MM.1S (cell line): Measurements from ENCODE around the gene COLEC12.

Experiments used
- DNase-seq: peaks from one replicate; pipeline ENCODE4 v3.0.0-alpha.2; 2015
- H2AFZ ChIP-seq: fragments of 300-600 bp; sonication (generic); 2 replicates; pipeline ENCODE4 v1.6.0; 2016; ENCODE audit warnings: antibody characterized with exemption, low read length
- H3F3A ChIP-seq: fragments of 300-600 bp; sonication (generic); 2 replicates; pipeline ENCODE4 v1.6.1; 2016; ENCODE audit warnings: mild to moderate bottlenecking, antibody characterized with exemption, low read length, moderate library complexity, mixed read lengths; ENCODE audit not compliant: insufficient read depth
- H3K27ac ChIP-seq: fragments of 300-600 bp; sonication (generic); 2 replicates; pipeline ENCODE4 v1.5.1; 2016; ENCODE audit warnings: mild to moderate bottlenecking, low read length
- H3K27me3 ChIP-seq: fragments of 300-600 bp; sonication (generic); replicated peaks from 2 replicates; pipeline ENCODE4 v1.6.0; 2016; ENCODE audit warnings: low read length; ENCODE audit not compliant: insufficient read depth
- H3K36me3 ChIP-seq: fragments of 300-600 bp; sonication (generic); replicated peaks from 2 replicates; pipeline ENCODE4 v1.6.1; 2016; ENCODE audit warnings: mild to moderate bottlenecking, low read length, mixed read lengths; ENCODE audit not compliant: insufficient read depth
- H3K4me1 ChIP-seq: fragments of 300-600 bp; sonication (generic); 2 replicates; pipeline ENCODE4 v1.6.1; 2016; ENCODE audit warnings: low read length, mixed read lengths
- H3K4me2 ChIP-seq: fragments of 300-600 bp; sonication (generic); 2 replicates; pipeline ENCODE4 v1.6.0; 2016; ENCODE audit warnings: low read depth, low read length
- H3K4me3 ChIP-seq: fragments of 300-600 bp; sonication (generic); 2 replicates; pipeline ENCODE4 v1.5.1; 2016; ENCODE audit warnings: low read length, mixed read lengths
- H3K79me2 ChIP-seq: fragments of 300-600 bp; sonication (generic); 2 replicates; pipeline ENCODE4 v1.6.1; 2016; ENCODE audit warnings: mixed run types, low read length, mixed read lengths
- H3K9ac ChIP-seq: fragments of 300-600 bp; sonication (generic); 2 replicates; pipeline ENCODE4 v1.6.1; 2016; ENCODE audit warnings: low read length, mixed read lengths
- H3K9me2 ChIP-seq: fragments of 300-600 bp; sonication (generic); replicated peaks from 2 replicates; pipeline ENCODE4 v1.6.1; 2016; ENCODE audit warnings: mild to moderate bottlenecking, low read length, mixed read lengths; ENCODE audit not compliant: insufficient read depth
- H3K9me3 ChIP-seq: fragments of 300-600 bp; sonication (generic); replicated peaks from 2 replicates; pipeline ENCODE4 v1.6.1; 2016; ENCODE audit warnings: mild to moderate bottlenecking, low read length, mixed read lengths; ENCODE audit not compliant: insufficient read depth
- H4K20me1 ChIP-seq: fragments of 300-600 bp; sonication (generic); 2 replicates; pipeline ENCODE4 v1.6.1; 2016; ENCODE audit warnings: mild to moderate bottlenecking, low read length, moderate library complexity, mixed read lengths; ENCODE audit not compliant: insufficient read depth
- EZH2 ChIP-seq: fragments of 300-600 bp; sonication (generic); optimal IDR thresholded peaks from 2 replicates; pipeline ENCODE3; 2017; ENCODE audit warnings: low read depth, mild to moderate bottlenecking, antibody characterized with exemption, low read length, mixed read lengths
- EZH2phosphoT487 ChIP-seq: fragments of 300-600 bp; sonication (generic); IDR thresholded peaks from 2 replicates; pipeline ENCODE4 v1.6.1; 2018; ENCODE audit warnings: antibody characterized with exemption, low read length
- TF ChIP-seq, protein P1 (sequence below): fragments of 300-600 bp; sonication (generic); IDR thresholded peaks from 2 replicates; pipeline ENCODE4 v1.5.1; 2016; ENCODE audit warnings: antibody characterized with exemption, low read length, mixed read lengths

Gene COLEC12

DNA sequence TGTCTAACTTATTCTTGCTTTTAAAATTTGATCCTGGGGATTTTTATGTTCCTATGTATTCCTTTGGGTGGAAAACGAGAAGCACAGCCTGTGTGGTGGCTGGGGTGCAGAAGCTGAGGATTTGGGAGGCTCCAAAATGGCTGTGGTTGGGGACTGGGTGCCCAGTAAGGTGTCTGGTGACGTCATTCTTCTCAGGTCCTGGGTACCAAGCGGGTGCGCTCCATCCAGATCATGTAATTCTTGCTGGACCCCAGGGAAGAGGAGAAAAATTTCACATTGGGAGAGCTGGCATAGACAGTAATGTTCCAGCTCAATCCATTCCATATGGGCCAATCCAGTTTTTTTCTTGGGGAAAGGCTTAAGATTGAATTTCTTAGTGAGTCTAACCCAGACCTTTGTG is 171.6 kb downstream of the COLEC12 start:
- no peak for DNase-seq
- TF ChIP-seq EZH2 (no peak), EZH2phosphoT487 (no peak)
- TF ChIP-seq, protein P1, sequence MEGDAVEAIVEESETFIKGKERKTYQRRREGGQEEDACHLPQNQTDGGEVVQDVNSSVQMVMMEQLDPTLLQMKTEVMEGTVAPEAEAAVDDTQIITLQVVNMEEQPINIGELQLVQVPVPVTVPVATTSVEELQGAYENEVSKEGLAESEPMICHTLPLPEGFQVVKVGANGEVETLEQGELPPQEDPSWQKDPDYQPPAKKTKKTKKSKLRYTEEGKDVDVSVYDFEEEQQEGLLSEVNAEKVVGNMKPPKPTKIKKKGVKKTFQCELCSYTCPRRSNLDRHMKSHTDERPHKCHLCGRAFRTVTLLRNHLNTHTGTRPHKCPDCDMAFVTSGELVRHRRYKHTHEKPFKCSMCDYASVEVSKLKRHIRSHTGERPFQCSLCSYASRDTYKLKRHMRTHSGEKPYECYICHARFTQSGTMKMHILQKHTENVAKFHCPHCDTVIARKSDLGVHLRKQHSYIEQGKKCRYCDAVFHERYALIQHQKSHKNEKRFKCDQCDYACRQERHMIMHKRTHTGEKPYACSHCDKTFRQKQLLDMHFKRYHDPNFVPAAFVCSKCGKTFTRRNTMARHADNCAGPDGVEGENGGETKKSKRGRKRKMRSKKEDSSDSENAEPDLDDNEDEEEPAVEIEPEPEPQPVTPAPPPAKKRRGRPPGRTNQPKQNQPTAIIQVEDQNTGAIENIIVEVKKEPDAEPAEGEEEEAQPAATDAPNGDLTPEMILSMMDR = no peak

GRCh38 chr18:326846-327245 is 173.7 kb downstream of the COLEC12 start:
- no peaks in the 10 kb centered on the region for H3K27me3 ChIP-seq
- DNase-seq = no peak
- H3K36me3 ChIP-seq = no peaks in the 10 kb centered on the region
- H3K9me2 ChIP-seq = no peaks in the 10 kb centered on the region
- H3F3A ChIP-seq = no peaks in the 10 kb centered on the region
- H3K9ac ChIP-seq = no peak overlapping the region
- H3K4me1 ChIP-seq = no peaks in the 10 kb centered on the region
- no peaks in the 10 kb centered on the region for H3K79me2 ChIP-seq
- no peak overlapping the region for H3K4me3 ChIP-seq
- no peak overlapping the region for H2AFZ ChIP-seq
- H3K4me2 ChIP-seq = no peak overlapping the region
- no peaks in the 10 kb centered on the region for H4K20me1 ChIP-seq
- H3K9me3 ChIP-seq = no peaks in the 10 kb centered on the region
- no peak overlapping the region for H3K27ac ChIP-seq
- no peak for TF ChIP-seq EZH2
- TF ChIP-seq, protein P1 = no peak
- no peak for TF ChIP-seq EZH2phosphoT487

More for the DNA sequence above, 171.6 kb downstream of the COLEC12 start:
- Histone ChIP-seq H3K79me2 (no peaks in the 10 kb centered on the region), H3K27me3 (no peaks in the 10 kb centered on the region), H3K4me3 (no peak overlapping the region), H3K27ac (no peak overlapping the region), H3K4me1 (no peaks in the 10 kb centered on the region), H3K36me3 (no peaks in the 10 kb centered on the region), H3F3A (no peaks in the 10 kb centered on the region), H3K9ac (no peak overlapping the region), H3K4me2 (no peak overlapping the region), H4K20me1 (no peaks in the 10 kb centered on the region), H2AFZ (no peak overlapping the region), H3K9me2 (no peaks in the 10 kb centered on the region), H3K9me3 (no peaks in the 10 kb centered on the region)

- Histone ChIP-seq H3K4me3 (no peak overlapping the region), H3K9ac (no peak overlapping the region), H3K4me1 (no peaks in the 10 kb centered on the region), H4K20me1 (no peaks in the 10 kb centered on the region), H2AFZ (no peak overlapping the region), H3K36me3 (no peaks in the 10 kb centered on the region), H3K79me2 (no peaks in the 10 kb centered on the region), H3K9me3 (no peaks in the 10 kb centered on the region), H3K27ac (no peak overlapping the region), H3K4me2 (no peak overlapping the region), H3K27me3 (no peaks in the 10 kb centered on the region), H3F3A (no peaks in the 10 kb centered on the region), H3K9me2 (no peaks in the 10 kb centered on the region)
- DNase-seq = no peak
- no peak for TF ChIP-seq EZH2phosphoT487
- TF ChIP-seq EZH2 = no peak
- TF ChIP-seq, protein P1 = no peak
Observed at GRCh38 chr18:323253-323622, 177.3 kb downstream of the COLEC12 start.
